Measurements from ENCODE around the gene MAP2.

GRCh38 chr2:209624192-209624938 is 200.5 kb downstream of the MAP2 start:
- TF ChIP-seq POLR2AphosphoS5 (IDR thresholded peaks at IDR 0.05) (no peak), CTCF (IDR thresholded peaks at IDR 0.05) (no peak), POLR2A (IDR thresholded peaks at IDR 0.05) (no peak)
